ENCODE data around the gene SON. TPM values are rescaled to one million over a fixed set of nuclear protein-coding genes. Genes with fewer than 3 reads are reported as not detected.

Gene SON
- total and polyA plus RNA-seq, 2 of the 13 experiments (the other 11 are each of a cell fraction or from before 2014, with no cell fraction given), result 61.3 to 78.3 TPM

DNA sequence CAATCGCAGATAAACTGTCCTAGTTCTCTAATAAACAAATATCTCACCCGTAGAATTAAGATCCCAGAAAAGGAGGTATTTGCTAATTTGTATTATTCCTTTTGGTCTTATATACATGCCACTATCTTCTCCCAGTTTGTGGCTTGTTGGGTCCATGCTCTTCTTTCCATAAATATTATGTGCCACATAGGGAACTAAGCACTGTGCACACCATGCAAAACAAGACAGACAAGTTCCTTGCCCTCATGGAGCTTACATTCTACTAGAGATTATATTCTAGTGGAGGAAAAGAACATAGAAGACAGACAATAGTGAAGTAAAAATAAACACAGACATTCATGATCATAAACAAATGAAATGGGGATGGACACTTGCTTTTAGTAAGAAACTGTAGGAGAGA is 5.6 kb upstream of the SON start:
- DNase-seq (ENCODE audit: low spot score), result no peak
- Histone ChIP-seq H2AFZ (ENCODE audit: low read length) (no peak overlapping the region), H3K9me3 (ENCODE audit: low read length) (no peaks in the 10 kb centered on the region), H3K4me1 (ENCODE audit: insufficient read depth, low read length) (peaks cover 10% of the 10 kb centered on the region), H3K27me3 (ENCODE audit: control insufficient read depth in 1 of 2, insufficient read depth in 2 of 2, low read length in 2 of 2) (no peaks in the 10 kb centered on the region; a peak in 1 of 5 replicates), H3K9ac (ENCODE audit: insufficient read depth, low read depth, low read length) (no peak overlapping the region), H3K4me3 (replicated peaks in 1 of 3; ENCODE audit: insufficient read depth in 1 of 3, low read depth in 2 of 3, low read length in 3 of 3) (no peak overlapping the region), H3K27ac (ENCODE audit: extremely low read length, insufficient read depth, low read length) (no peak overlapping the region), H4K20me1 (ENCODE audit: insufficient read depth, low read length) (peaks cover 4% of the 10 kb centered on the region; the same call in 1 of the 2 replicates), H3K36me3 (replicated peaks in 1 of 2; ENCODE audit: control insufficient read depth in 1 of 2, insufficient read depth in 2 of 2, low read length in 2 of 2) (peaks cover 8 to 65% of the 10 kb centered on the region in 2 experiments), H3K79me2 (ENCODE audit: insufficient read depth, low read length) (peaks cover 39% of the 10 kb centered on the region), H3K4me2 (ENCODE audit: low read depth, low read length) (no peak overlapping the region)
- no peak for FAIRE-seq
- TF ChIP-seq ZBTB26 (CRISPR knock-in tag; IDR thresholded peaks at IDR 0.05; ENCODE audit: borderline replicate concordance) (no peak), HDAC2 (CRISPR knock-in tag; IDR thresholded peaks at IDR 0.05) (no peak), KLF11 (CRISPR knock-in tag; IDR thresholded peaks at IDR 0.05) (no peak)
- TF ChIP-seq, protein P1, sequence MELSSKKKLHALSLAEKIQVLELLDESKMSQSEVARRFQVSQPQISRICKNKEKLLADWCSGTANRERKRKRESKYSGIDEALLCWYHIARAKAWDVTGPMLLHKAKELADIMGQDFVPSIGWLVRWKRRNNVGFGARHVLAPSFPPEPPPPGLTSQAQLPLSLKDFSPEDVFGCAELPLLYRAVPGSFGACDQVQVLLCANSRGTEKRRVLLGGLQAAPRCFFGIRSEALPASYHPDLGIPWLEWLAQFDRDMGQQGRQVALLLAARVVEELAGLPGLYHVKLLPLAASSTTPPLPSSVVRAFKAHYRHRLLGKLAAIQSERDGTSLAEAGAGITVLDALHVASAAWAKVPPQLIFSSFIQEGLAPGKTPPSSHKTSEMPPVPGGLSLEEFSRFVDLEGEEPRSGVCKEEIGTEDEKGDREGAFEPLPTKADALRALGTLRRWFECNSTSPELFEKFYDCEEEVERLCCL (CRISPR knock-in tag; IDR thresholded peaks at IDR 0.05; ENCODE audit: borderline replicate concordance), result no peak
- intact Hi-C loops (cut with micrococcal nuclease; ENCODE audit: unreplicated experiment), result no loop called here
- CTCF ChIA-PET (ENCODE audit: low intra/inter-chr PET ratio, low total read pairs), result no interaction called here
- in situ Hi-C loops (cut with HindIII; ENCODE audit: extremely low pct_ligation_motif_present, low pct_unique_long_range_greater_than_20kb), result no loop called here
- 100% methylated on average over 2 of the region's 2 CpGs for WGBS (ENCODE audit: low lambda C conversion rate)
- POLR2A ChIA-PET, result no interaction called here
- ATAC-seq, result no peak
- BruUV-seq (replicated peaks), result no TSS peak

DNA sequence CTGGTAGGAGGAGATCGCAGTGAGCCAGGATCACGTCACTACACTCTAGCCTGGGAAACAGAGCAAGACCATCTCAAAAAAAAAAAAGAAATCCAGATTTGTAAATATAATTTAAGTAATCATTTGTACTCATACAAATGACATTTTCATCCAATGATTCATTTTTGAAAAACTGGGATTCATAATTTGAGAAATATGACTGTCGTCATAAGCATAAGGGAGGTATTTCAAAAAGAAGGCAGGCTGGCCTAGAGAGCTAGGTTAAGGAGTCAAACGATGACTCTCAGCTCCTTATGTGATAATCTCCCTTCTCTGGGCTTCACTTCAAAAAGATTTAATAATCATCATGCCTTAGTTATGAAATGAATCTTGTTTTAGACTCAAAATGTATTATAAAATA is 3.2 kb upstream of the SON start:
- CTCF ChIA-PET (ENCODE audit: low intra/inter-chr PET ratio, low total read pairs), result no interaction called here
- TF ChIP-seq ZNF878 (CRISPR knock-in tag; IDR thresholded peaks at IDR 0.05) (no peak), TERF1 (CRISPR knock-in tag; IDR thresholded peaks at IDR 0.05) (no peak), ZSCAN30 (CRISPR knock-in tag; IDR thresholded peaks at IDR 0.05) (no peak), SYNCRIP (IDR thresholded peaks at IDR 0.05; ENCODE audit: insufficient read depth, low read depth, low read length) (no peak), FLYWCH1 (CRISPR knock-in tag; IDR thresholded peaks at IDR 0.05) (no peak), NRL (CRISPR knock-in tag; IDR thresholded peaks at IDR 0.05; ENCODE audit: borderline replicate concordance) (no peak), TBX2 (CRISPR knock-in tag; IDR thresholded peaks at IDR 0.05; ENCODE audit: borderline replicate concordance) (no peak), RXRA (CRISPR knock-in tag; IDR thresholded peaks at IDR 0.05) (no peak)
- TF ChIP-seq, protein P2, sequence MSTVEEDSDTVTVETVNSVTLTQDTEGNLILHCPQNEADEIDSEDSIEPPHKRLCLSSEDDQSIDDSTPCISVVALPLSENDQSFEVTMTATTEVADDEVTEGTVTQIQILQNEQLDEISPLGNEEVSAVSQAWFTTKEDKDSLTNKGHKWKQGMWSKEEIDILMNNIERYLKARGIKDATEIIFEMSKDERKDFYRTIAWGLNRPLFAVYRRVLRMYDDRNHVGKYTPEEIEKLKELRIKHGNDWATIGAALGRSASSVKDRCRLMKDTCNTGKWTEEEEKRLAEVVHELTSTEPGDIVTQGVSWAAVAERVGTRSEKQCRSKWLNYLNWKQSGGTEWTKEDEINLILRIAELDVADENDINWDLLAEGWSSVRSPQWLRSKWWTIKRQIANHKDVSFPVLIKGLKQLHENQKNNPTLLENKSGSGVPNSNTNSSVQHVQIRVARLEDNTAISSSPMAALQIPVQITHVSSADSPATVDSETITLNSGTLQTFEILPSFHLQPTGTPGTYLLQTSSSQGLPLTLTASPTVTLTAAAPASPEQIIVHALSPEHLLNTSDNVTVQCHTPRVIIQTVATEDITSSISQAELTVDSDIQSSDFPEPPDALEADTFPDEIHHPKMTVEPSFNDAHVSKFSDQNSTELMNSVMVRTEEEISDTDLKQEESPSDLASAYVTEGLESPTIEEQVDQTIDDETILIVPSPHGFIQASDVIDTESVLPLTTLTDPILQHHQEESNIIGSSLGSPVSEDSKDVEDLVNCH (CRISPR knock-in tag; IDR thresholded peaks at IDR 0.05), result no peak

More for the DNA sequence above, 3.2 kb upstream of the SON start:
- no TSS peak for BruUV-seq (replicated peaks)
- no peak for FAIRE-seq
- Histone ChIP-seq H4K20me1 (ENCODE audit: insufficient read depth, low read length) (peaks cover 18% of the 10 kb centered on the region), H3K27me3 (ENCODE audit: control insufficient read depth in 1 of 2, insufficient read depth in 2 of 2, low read length in 2 of 2) (no peaks in the 10 kb centered on the region; a peak in 1 of 5 replicates), H3K4me2 (ENCODE audit: low read depth, low read length) (no peak overlapping the region), H3K36me3 (replicated peaks in 1 of 2; ENCODE audit: control insufficient read depth in 1 of 2, insufficient read depth in 2 of 2, low read length in 2 of 2) (peaks cover 5 to 44% of the 10 kb centered on the region in 2 experiments; a peak in 4 of 5 replicates), H3K27ac (ENCODE audit: extremely low read length, insufficient read depth, low read length) (no peak overlapping the region), H3K79me2 (ENCODE audit: insufficient read depth, low read length) (peaks cover 56% of the 10 kb centered on the region), H3K4me1 (ENCODE audit: insufficient read depth, low read length) (peaks cover 10% of the 10 kb centered on the region), H3K9ac (ENCODE audit: insufficient read depth, low read depth, low read length) (peak overlapping the region; percentile 44; the same call in 1 of the 2 replicates), H3K4me3 (replicated peaks in 1 of 3; ENCODE audit: insufficient read depth in 1 of 3, low read depth in 2 of 3, low read length in 3 of 3) (no peak overlapping the region), H2AFZ (ENCODE audit: low read length) (no peak overlapping the region), H3K9me3 (ENCODE audit: low read length) (no peaks in the 10 kb centered on the region)
- DNase-seq (ENCODE audit: low spot score), result no peak
- in situ Hi-C loops (cut with HindIII; ENCODE audit: extremely low pct_ligation_motif_present, low pct_unique_long_range_greater_than_20kb) (no loop called here), intact Hi-C loops (cut with micrococcal nuclease; ENCODE audit: unreplicated experiment) (loop anchor here (5.0 kb wide), 1 partner anchor 48 kb away; the partner anchor contains the start of gene DONSON)
- ATAC-seq, result no peak
- POLR2A ChIA-PET, result interaction anchor here (1.6 kb wide), 1 partner anchor 48 kb away, joined by 3 read pairs; the partner anchor contains the start of gene DNAJC28
- WGBS (ENCODE audit: low lambda C conversion rate), result 90% methylated on average over 4 of the region's 4 CpGs

Data from HepG2 (cell line).